Cerebellar cortex (tissue), 1 donor: ENCODE data around the gene SLC1A7.

ENCODE experiments used
- DNase-seq: peaks from one replicate; pipeline ENCODE4 v3.0.0-alpha.2; 2015; ENCODE audit warnings: low spot score

Gene SLC1A7

DNA sequence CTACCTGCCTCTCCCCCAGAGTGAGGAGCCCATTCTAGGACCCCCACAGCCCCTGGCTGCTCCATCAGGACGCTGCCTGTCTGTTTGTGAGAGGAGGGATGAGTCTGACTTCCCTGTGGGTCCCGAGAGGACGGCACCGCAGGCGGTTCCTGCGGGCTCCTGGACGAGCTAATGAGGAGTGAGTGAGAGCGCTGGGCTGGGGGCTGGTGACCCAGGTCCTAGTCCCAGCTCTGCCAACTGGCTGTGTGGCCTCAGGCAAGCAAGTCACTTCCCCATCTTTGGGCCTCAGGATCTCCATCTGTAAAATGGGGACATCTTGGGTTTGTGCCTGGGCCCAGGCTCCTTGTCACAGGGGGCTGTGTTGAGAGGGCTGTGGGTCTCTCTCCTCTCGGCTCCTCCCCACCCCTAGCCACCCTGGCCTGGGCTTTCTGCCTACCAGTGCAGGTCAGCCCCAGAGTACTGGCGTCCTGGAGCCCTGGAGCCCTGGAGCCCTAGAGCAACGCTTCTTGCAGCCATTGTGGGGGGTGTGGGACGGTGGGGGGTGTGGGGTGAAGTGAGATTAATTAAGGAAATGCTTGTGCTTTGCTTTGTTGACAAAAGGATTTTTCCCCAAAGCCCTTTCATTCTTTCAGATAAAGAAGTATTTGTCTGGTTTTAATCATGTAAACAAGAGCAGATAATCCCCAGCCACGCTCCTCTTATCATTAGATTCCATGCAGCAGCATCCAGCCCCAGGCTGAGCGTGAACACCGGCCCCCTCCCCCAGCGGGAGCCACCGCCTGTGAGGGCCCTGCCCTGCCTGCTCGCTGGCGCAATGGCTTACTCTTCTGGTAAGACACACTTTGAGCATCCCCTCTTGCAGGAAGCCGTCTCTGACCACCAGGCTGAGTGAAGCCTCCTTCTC lies 26.8 kb downstream of the SLC1A7 start:
- DNase-seq = no peak

DNA sequence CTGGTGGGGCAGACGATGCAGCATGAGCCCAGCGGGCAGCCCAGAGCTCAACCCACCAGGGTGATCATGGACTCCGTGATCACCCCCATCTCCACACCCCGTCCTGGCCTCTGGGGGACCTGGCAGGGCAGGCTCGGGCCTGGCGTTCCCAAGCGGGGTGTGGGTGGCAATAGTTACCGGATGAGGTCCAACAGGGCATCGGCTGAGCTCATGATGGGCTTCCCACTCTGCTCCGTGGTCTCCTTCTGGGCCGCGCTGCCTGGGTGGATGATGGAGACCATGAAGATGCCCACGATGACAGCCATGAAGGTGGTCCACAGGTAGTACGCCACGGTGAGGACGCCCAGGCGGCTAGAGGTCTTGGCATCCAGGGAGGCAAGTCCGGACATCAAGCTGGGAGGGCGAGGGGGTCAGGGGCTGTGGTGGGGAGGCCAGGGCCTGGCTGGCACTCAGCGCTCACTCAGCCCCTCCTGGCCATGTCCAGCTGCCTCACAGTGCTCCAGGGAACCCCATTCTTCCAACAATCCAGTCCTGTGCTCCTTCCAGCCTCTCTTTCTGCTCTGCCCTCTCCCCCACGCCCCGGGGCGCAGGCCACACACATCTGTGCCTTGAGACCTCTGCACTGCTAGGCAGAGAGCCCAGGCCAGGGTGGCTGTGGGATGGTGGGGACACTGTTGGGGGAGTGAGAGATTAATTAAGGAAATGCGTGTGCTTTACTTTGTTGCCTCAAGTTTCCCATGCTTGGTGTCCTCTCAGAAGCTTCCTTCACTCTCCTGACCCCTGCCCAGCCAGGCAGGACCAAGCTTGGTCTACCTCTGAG lies 27.6 kb downstream of the SLC1A7 start:
- DNase-seq = no peak

DNA sequence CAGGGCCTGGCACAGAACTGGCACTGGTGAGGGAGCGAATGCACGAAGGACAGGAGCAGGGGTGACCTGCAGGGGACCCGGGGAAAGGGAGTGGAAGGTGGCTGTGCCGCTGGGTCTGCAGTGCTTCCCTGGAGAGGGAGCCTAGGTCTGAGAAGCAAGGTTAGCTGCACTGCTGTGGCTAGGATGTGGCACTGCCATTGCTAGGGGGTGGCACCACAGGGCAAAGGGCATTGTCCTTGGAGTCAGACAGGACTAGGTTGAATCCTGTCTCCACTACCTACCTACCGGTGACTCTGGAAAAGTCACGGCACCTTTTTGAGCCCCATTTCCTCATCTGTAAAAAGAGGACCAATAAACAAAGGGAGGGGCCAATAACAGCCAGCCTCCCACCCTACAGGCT lies 28.3 kb downstream of the SLC1A7 start:
- no peak for DNase-seq

DNA sequence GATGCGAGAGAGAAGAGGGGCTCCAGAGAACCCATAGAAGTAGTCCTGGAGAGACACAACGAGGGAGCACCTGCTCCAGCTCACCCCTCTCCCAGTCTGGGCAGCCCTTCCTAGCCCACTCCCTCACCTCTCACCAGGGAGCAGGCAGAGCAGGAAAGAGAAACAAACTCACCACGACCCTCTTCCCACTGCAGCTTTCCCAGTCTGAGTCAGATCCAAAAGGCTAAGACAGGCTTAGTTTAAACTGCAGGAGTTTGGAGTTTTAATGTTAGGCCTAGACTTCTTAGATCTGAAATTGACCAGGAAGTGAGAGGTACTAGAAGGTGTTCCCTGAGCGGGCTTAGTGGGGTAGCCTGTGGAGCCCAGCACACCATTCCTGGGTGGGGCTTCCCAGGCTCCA lies 29.6 kb downstream of the SLC1A7 start:
- DNase-seq = no peak

- no peak for DNase-seq
These were observed 30.1 kb downstream of the SLC1A7 start for GRCh38 chr1:53112271-53112774.

DNA sequence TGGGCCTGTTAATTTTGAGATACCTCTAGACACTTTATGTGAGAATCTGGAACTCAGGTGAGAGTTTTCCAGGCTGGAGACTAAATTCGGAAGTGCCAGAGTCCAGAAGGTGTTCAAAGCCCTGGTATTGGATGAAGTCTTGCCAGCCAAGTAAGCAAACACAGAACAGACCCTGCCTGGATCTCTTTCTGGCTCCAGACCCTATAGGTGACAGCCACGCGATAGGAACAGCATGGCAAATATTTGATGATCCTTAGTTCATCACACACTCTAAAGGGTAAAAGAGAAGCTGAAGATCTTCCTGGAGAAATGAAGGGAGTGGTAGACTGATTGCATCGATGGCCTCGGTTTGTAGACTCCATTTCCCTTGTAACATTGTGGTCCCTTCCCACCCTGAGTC lies 30.7 kb downstream of the SLC1A7 start:
- DNase-seq = no peak

- DNase-seq = no peak
These were observed 31.3 kb downstream of the SLC1A7 start for GRCh38 chr1:53111073-53111556.

DNA sequence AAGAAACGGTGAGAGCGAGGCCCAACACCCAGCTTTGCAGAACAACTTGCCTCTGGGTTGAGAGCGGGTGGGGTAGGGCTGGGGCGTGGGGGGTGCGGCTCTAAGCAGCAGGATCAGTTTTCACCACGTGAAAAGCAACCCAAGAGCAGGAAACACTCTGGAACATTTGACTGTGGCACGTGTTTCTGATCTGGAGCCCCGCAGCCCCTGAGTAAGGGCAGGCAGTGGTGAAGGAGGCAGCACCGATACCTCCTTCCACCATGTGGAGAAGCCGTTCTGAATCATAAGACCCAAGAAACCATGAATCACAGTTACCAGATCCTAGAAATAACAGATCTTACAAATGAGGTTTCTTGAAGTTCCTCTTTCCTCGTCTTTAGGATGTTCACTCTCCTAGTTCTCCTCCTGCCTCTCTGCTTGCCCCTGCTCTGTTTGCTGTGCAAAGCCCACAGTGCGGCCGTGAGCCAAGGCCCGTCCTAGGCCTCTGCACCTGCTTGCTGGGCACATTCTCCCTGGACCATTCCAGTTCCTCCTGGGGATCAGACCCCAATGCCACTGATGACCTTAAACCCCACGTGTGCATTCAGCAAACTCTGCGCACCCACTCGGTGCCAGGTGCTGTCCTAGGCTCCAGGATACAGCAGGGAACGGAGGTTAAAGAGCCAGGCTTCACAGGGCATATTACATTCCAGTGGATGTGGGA lies 31.9 kb downstream of the SLC1A7 start:
- no peak for DNase-seq

- no peak for DNase-seq
These were observed 33.5 kb downstream of the SLC1A7 start for GRCh38 chr1:53108646-53109580.

- DNase-seq = no peak
These were observed 34.7 kb downstream of the SLC1A7 start for GRCh38 chr1:53107570-53108322.

- DNase-seq = no peak
These were observed 35.3 kb downstream of the SLC1A7 start for GRCh38 chr1:53107090-53107489.

GRCh38 chr1:53104289-53104913 lies 38.0 kb downstream of the SLC1A7 start:
- DNase-seq = no peak

- no peak for DNase-seq
These were observed 47.9 kb downstream of the SLC1A7 start for GRCh38 chr1:53094533-53094919.

- no peak for DNase-seq
These were observed 48.5 kb downstream of the SLC1A7 start for GRCh38 chr1:53093778-53094532.

DNA sequence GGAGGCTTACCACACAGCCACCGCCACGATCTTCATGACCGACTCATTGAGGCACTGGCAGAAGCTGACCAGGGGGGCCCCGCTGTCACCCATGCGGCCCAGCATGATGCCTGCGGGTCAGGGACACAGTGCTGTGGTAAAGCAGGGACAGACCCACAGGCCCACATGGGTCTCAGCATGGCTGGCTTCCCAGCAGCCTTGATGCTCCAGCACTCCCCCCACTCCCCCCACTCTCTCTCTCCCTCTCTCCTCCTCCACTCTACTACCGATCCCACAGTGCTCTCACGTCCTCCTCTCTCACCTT lies 49.0 kb downstream of the SLC1A7 start:
- DNase-seq = no peak

GRCh38 chr1:53092659-53093450 lies 49.6 kb downstream of the SLC1A7 start:
- DNase-seq = no peak

DNA sequence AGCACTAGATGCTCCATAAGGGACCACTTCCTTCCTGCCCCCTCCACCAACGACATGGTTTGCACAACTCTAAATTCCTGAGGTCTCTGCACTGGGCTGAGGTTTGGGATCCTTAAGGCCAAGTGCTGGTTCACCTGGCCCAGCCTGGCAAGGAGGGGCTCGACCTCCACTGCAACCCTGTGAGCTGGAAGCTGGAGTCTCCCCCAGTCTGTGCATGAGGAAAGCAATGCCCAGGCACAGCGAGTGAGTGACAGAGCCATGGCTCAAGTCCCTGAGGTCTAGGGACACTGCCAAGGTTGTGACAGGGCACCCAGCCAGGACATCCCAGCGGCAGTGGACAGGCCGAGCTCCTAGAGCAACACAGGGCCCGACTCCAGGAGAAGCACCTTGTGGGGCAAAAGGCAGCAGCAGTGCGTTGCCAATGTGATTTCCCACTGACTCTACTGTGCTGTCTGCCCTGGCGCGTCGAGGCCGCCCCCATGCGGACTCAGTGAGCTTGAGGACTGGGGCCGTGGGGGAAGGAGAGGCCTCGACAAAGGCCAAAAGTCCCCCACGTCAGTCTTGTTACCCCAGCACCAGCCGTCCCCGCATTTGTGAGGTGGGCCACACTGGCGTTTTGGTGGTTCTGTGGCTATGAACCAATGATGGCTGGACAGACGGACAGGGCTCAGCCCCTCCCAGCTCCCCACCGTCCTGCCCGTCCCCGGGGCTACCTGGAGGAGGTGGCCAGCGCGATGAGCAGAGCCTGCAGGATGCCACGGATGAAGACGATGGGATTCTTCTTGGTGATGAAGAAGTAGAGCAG lies 50.4 kb downstream of the SLC1A7 start:
- DNase-seq = peak; percentile 88
